Right atrium auricular region (tissue), 2 donors: Measurements from ENCODE around the gene CETP. TPM values are rescaled to one million over a fixed set of nuclear protein-coding genes. Genes with fewer than 3 reads are reported as not detected.

Experiments used
- DNase-seq: peaks from one replicate; pipeline ENCODE4 v3.0.0-alpha.2; 2019; ENCODE audit warnings: low spot score
- H3K27ac ChIP-seq, 2 donors: fragments of 200-600 bp; sonication (generic); 1 replicate in 1 of 2; 2 replicates in 1 of 2; pipeline ENCODE4 v1.5.1; 2016 to 2019
- H3K27me3 ChIP-seq, 2 donors: fragments of 200-600 bp; sonication (generic); one replicate each; pipeline versions ENCODE4 v1.5.1 to v1.6.0; 2017 to 2019
- H3K36me3 ChIP-seq: fragments of 200-600 bp; sonication (generic); one replicate; pipeline ENCODE4 v1.5.1; 2016
- H3K4me1 ChIP-seq, 2 donors: fragments of 200-600 bp; sonication (generic); one replicate each; pipeline versions ENCODE4 v1.5.1 to v1.6.0; 2017 to 2019
- H3K4me3 ChIP-seq, 2 donors: fragments of 200-600 bp; sonication (generic); 1 replicate in 1 of 2; 2 replicates in 1 of 2; pipeline ENCODE4 v1.5.1; 2017 to 2019; ENCODE audit warnings: mild to moderate bottlenecking in 1 of 2, moderate library complexity in 1 of 2
- H3K9me3 ChIP-seq, 2 donors: fragments of 200-600 bp; sonication (generic); one replicate each; pipeline ENCODE4 v1.5.1; 2019
- total RNA-seq, 2 donors: library from RNA; depleted of rRNA; stranded (reverse); fragments of >200 nt; gene quantifications; one replicate each; pipeline ENCODE4 v1.1.0, GENCODE V29; 2016
- TF ChIP-seq, protein P1 (sequence below), 2 donors: fragments of 200-600 bp; sonication (generic); IDR thresholded peaks; one replicate each; pipeline ENCODE4 v1.5.1; 2019; ENCODE audit warnings: antibody characterized with exemption in 2 of 2

The CETP gene
- total RNA-seq, 2 donors from 2014 or later, result not detected

DNA sequence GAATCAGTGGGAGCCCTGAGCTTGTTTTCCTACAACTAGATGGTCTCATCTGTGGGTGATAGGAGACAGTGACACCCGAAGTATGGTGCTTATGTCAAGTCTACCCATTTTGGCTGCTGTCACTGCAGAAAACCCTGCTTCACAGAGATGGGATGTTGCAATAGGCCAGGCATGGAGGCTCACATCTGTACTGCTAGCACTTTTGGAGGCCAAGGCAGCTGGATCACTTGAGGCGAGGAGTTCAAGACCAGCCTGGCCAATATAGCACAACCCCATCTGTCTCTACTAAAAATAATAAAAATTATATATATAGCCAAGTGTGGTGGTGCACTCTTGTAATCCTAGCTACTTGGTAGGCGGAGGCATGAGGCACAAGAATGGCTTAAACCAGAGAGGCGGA, 32.1 kb upstream of the CETP start:
- DNase-seq, result no peak
- H3K27me3 ChIP-seq, result no peaks in the 10 kb centered on the region
- no peak overlapping the region for H3K4me3 ChIP-seq
- TF ChIP-seq, protein P1, sequence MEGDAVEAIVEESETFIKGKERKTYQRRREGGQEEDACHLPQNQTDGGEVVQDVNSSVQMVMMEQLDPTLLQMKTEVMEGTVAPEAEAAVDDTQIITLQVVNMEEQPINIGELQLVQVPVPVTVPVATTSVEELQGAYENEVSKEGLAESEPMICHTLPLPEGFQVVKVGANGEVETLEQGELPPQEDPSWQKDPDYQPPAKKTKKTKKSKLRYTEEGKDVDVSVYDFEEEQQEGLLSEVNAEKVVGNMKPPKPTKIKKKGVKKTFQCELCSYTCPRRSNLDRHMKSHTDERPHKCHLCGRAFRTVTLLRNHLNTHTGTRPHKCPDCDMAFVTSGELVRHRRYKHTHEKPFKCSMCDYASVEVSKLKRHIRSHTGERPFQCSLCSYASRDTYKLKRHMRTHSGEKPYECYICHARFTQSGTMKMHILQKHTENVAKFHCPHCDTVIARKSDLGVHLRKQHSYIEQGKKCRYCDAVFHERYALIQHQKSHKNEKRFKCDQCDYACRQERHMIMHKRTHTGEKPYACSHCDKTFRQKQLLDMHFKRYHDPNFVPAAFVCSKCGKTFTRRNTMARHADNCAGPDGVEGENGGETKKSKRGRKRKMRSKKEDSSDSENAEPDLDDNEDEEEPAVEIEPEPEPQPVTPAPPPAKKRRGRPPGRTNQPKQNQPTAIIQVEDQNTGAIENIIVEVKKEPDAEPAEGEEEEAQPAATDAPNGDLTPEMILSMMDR (IDR thresholded peaks at IDR 0.05), result no peak
- H3K4me1 ChIP-seq, result peaks cover 0 to 24% of the 10 kb centered on the region in 2 donors
- H3K9me3 ChIP-seq, result no peaks in the 10 kb centered on the region
- H3K27ac ChIP-seq, result no peak overlapping the region
- no peaks in the 10 kb centered on the region for H3K36me3 ChIP-seq

- Histone ChIP-seq H3K27ac (peak overlapping the region; percentile 42 to 96), H3K4me3 (peak overlapping the region in 1 of 2 donors; percentile 99)
Measured at GRCh38 chr16:56930486-56931270, 31.1 kb upstream of the CETP start.

GRCh38 chr16:56931271-56931891, 30.4 kb upstream of the CETP start:
- peaks cover 16% of the 10 kb centered on the region for H3K36me3 ChIP-seq
- H3K4me3 ChIP-seq, result peak overlapping the region; percentile 30 to 99
- TF ChIP-seq, protein P1 (IDR thresholded peaks at IDR 0.05), result no peak
- no peaks in the 10 kb centered on the region for H3K9me3 ChIP-seq
- DNase-seq, result peak; percentile 67
- H3K27me3 ChIP-seq, result no peaks in the 10 kb centered on the region
- H3K27ac ChIP-seq, result peak overlapping the region; percentile 96 to 100
- peaks cover 0 to 42% of the 10 kb centered on the region in 2 donors for H3K4me1 ChIP-seq

More at GRCh38 chr16:56930486-56931270, 31.1 kb upstream of the CETP start:
- Histone ChIP-seq H3K36me3 (peaks cover 9% of the 10 kb centered on the region), H3K27me3 (no peaks in the 10 kb centered on the region), H3K4me1 (peaks cover 0 to 35% of the 10 kb centered on the region in 2 donors), H3K9me3 (no peaks in the 10 kb centered on the region)
- TF ChIP-seq, protein P1 (IDR thresholded peaks at IDR 0.05), result no peak
- DNase-seq, result no peak

DNA sequence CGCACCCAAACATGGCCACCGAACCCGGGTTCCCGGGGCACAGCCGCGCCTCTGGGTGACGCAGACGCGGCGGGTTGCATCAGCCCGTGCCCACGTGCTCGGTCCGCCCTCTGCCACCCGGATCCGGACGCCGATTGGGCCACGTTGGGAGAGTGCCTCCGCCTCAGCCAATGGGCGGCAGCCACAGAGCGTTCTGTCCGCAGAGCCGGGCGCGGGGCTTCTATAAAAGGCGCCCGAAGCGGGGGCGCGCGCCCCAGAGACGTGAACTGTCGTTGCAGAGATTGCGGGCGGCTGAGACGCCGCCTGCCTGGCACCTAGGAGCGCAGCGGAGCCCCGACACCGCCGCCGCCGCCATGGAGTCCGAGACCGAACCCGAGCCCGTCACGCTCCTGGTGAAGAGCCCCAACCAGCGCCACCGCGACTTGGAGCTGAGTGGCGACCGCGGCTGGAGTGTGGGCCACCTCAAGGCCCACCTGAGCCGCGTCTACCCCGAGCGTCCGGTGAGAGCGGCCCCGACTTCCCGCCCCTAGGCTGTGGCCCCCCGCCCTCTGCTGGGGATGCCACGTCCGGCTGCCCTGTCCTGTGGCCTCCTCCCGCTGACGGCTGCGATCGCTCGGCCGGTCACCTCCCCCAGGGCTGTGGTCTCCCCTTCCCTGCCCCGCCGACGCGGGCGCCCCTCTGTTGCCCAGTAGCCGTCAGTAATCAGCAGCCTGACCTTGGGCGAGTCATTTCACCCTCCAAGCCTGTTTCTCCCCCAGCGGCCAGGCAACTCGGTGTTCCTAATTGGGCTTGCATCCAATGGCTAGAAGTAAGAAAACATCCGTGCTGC, 29.6 kb upstream of the CETP start, which contains the start of gene HERPUD1:
HERPUD1 (plus strand) TSS at position 251 of the 829 bp plus-strand sequence; CDS start at position 354, 103 bp downstream.
- Histone ChIP-seq H3K27me3 (no peaks in the 10 kb centered on the region), H3K36me3 (peaks cover 23% of the 10 kb centered on the region), H3K9me3 (no peaks in the 10 kb centered on the region), H3K27ac (peak within 1 kb of the TSS; percentile 96 to 100), H3K4me3 (peak within 1 kb of the TSS; percentile 70 to 99), H3K4me1 (peaks cover 0 to 45% of the 10 kb centered on the region in 2 donors)
- TF ChIP-seq, protein P1 (IDR thresholded peaks at IDR 0.05), result no peak
- DNase-seq, result peak; percentile 99

- DNase-seq, result peak; percentile 92
- no peaks in the 10 kb centered on the region for H3K9me3 ChIP-seq
- H3K27ac ChIP-seq, result peak overlapping the region; percentile 96 to 100
- TF ChIP-seq, protein P1 (IDR thresholded peaks at IDR 0.05), result no peak
- peaks cover 0 to 45% of the 10 kb centered on the region in 2 donors for H3K4me1 ChIP-seq
- H3K36me3 ChIP-seq, result peaks cover 32% of the 10 kb centered on the region
- no peaks in the 10 kb centered on the region for H3K27me3 ChIP-seq
- H3K4me3 ChIP-seq, result peak overlapping the region; percentile 70 to 99
Measured at GRCh38 chr16:56932721-56933619, 28.8 kb upstream of the CETP start.
